ENCODE results near the gene ARID3C.

The ARID3C gene

DNA sequence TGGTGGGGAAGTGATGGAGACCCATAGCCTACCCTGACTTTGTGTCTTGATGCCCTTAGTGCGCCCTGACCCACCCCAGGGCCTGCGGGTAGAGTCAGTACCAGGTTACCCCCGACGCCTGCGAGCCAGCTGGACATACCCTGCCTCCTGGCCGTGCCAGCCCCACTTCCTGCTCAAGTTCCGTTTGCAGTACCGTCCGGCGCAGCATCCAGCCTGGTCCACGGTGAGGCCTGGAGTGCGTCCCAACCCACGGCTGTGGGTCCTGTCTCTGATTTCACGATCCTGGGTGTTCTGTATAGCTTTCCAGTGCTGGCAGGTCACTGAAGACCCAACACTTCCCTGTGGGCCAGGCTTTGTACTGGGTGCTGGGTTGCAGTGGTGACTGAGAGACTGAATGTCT lies 29.6 kb upstream of the ARID3C start:
- no peak overlapping the region for H3K4me3 ChIP-seq (ENCODE audit: low read depth, low read length)
- TF ChIP-seq, protein P1, sequence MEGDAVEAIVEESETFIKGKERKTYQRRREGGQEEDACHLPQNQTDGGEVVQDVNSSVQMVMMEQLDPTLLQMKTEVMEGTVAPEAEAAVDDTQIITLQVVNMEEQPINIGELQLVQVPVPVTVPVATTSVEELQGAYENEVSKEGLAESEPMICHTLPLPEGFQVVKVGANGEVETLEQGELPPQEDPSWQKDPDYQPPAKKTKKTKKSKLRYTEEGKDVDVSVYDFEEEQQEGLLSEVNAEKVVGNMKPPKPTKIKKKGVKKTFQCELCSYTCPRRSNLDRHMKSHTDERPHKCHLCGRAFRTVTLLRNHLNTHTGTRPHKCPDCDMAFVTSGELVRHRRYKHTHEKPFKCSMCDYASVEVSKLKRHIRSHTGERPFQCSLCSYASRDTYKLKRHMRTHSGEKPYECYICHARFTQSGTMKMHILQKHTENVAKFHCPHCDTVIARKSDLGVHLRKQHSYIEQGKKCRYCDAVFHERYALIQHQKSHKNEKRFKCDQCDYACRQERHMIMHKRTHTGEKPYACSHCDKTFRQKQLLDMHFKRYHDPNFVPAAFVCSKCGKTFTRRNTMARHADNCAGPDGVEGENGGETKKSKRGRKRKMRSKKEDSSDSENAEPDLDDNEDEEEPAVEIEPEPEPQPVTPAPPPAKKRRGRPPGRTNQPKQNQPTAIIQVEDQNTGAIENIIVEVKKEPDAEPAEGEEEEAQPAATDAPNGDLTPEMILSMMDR (IDR thresholded peaks at IDR 0.05; ENCODE audit: low read depth, low read length, missing control alignments): no peak
- DNase-seq (ENCODE audit: low read depth): no peak

DNA sequence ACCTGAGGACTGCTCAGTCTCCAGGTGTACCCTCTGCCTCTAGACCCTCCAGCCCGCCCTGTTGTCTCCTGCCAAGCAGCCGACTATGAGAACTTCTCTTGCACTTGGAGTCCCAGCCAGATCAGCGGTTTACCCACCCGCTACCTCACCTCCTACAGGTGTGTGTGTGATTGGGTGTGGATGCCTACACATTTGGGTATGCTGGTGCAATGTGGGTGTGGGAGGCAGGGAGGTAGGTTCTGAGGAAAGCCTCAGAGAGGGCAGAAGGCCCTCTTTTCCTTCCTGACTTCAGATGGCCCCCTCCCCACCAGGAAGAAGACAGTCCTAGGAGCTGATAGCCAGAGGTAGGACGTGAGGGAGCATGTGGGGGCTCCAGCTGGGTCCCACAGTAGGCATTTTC lies 28.1 kb upstream of the ARID3C start:
- H3K4me3 ChIP-seq (ENCODE audit: low read depth, low read length): no peak overlapping the region
- DNase-seq (ENCODE audit: low read depth): no peak
- TF ChIP-seq, protein P1 (IDR thresholded peaks at IDR 0.05; ENCODE audit: low read depth, low read length, missing control alignments): no peak

DNA sequence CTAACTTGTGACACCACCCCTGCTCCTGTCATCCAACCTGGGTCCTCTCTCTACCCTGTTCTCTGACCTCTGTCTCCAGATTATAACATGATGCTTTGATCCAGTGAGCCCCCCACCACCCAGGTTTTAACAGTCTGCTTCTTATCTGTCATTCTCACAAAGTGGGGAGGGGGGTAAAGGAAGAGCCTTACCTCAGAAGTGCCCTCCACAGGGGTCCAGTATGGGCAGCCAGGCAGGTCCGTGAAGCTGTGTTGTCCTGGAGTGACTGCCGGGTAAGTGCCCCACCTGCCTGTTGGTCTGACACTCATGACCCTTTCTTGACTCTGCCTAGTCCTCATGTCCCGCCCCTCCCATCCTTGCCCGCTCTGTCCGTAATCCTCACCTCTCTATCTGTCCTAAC lies 26.5 kb upstream of the ARID3C start:
- TF ChIP-seq, protein P1 (IDR thresholded peaks at IDR 0.05; ENCODE audit: low read depth, low read length, missing control alignments): no peak
- no peak overlapping the region for H3K4me3 ChIP-seq (ENCODE audit: low read depth, low read length)
- DNase-seq (ENCODE audit: low read depth): no peak

DNA sequence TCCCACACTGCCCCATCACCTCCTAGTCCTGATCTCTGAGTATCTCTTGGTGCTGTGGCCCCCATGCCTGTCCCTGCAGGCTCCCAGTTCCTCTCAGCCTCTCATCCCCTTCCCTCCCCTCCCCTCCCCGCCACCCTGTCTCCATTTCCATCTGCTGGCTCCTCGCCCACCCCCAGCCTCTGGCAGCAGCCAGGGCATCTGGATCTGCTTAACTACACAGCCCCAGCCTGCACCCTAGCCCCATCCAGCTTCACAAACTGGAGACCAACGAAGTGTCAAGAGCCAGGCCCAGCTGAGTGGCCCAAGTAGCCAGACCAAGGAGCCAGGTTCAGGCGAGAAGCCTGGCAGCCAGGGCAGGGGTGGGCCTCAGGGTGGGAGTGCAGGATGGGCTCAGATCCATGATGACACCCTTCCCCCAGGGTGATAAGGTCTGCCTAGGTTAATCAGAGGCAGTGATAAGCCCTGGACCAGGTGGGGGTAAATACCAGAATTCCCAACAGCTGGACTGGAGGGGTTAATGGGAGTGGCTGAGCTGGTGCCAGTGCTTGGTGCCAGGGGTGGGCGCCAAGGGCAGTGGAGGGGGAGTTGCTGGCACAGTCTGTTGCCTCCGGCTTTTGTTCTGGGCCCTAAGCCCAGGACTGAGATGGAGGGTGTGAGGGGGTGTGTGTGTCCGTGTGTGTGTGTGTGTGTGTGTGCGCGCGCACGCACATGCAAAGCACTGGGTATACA lies 25.6 kb upstream of the ARID3C start:
- no peak overlapping the region for H3K4me3 ChIP-seq (ENCODE audit: low read depth, low read length)
- DNase-seq (ENCODE audit: low read depth): no peak
- TF ChIP-seq, protein P1 (IDR thresholded peaks at IDR 0.05; ENCODE audit: low read depth, low read length, missing control alignments): no peak

DNA sequence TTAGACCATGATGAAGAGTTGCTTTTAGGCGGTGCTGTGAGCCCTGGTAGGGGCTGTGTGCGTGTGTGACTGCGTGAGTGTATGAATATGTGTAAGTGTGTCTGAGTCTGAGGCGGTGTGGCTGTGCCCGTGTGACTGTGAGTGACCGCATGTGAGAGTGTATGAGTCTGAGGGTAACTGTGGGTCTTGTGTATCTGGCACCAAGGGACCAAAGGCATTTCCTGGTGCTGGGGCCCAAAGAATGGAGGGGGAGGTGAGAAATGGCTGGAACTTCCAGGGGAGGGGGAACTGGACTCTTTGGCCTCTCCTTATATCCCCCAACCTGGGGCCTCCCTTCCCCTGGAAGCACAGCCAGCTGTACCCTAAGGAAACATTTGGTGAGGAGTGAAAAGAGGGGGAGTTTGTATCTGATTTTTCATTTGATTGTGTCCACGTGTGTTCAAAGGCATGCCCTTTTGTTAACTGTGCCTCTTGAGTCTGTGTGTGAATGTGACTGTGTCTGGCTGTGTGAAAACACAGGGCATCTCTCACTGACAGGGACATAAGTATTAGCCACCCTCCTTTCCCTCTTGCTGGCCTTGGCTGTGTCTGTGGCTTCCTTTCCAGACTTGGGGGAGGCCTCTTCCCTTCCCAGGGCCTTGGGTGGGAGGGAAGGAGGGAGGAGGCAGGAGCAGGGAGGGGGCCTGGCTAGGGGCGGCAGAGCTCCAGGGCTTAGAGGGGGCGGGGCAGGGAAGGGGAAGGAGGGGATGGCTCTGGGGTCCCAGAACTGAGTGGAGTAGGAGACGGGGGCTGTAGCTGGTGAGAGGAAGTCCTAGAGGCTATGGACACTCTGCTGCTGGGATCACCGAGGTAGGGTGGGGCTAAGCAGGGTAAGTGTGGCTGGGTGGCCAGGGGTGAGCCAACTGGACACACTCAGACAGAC lies 24.5 kb upstream of the ARID3C start:
- no peak overlapping the region for H3K4me3 ChIP-seq (ENCODE audit: low read depth, low read length)
- TF ChIP-seq, protein P1 (IDR thresholded peaks at IDR 0.05; ENCODE audit: low read depth, low read length, missing control alignments): no peak
- DNase-seq (ENCODE audit: low read depth): no peak

DNA sequence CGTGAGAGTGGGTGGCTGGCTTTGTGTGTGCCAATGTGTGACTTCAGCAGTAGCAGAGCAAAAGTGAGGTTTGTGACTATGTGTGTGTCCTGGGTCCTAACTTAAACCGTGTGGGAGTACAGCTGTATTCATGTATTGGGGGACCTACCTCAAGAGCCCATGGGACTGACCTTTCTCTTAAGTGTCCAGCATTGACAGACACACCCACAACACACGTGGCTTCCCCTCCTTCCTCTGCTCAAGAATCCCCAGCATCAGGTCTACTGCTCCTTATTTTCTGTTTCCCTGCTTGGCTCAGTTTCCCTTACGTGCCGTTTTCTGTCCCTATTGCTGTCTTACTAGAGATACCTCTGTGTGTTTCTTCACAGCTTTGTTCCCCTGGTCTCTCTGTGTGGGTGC lies 23.7 kb upstream of the ARID3C start:
- TF ChIP-seq, protein P1 (IDR thresholded peaks at IDR 0.05; ENCODE audit: low read depth, low read length, missing control alignments): no peak
- DNase-seq (ENCODE audit: low read depth): no peak
- no peak overlapping the region for H3K4me3 ChIP-seq (ENCODE audit: low read depth, low read length)
